HepG2 (cell line): Measurements from ENCODE around the gene PLEKHB1. TPM values are rescaled to one million over a fixed set of nuclear protein-coding genes. Genes with fewer than 3 reads are reported as not detected.

Experiments used
- ARNT2 ChIP-seq: sonication (generic); formaldehyde crosslinking; IDR thresholded peaks from 2 replicates; pipeline ENCODE4 v1.8.0; 2022; ENCODE audit warnings: mild to moderate bottlenecking, low read depth, missing genetic modification reagents, moderate library complexity
- BRD4 ChIP-seq: sonication (generic); formaldehyde crosslinking; IDR thresholded peaks from 2 replicates; pipeline ENCODE4 v1.4.0; 2020; ENCODE audit warnings: missing genetic modification reagents
- CBX5 ChIP-seq: sonication (generic); formaldehyde crosslinking; IDR thresholded peaks from 2 replicates; pipeline ENCODE4 v1.4.0; 2020; ENCODE audit warnings: missing genetic modification reagents, borderline replicate concordance
- FOSL1 ChIP-seq: sonication (generic); formaldehyde crosslinking; IDR thresholded peaks from 2 replicates; pipeline ENCODE4 v1.9.0; 2021; ENCODE audit warnings: missing genetic modification reagents, borderline replicate concordance
- HDAC1 ChIP-seq: sonication (generic); formaldehyde crosslinking; IDR thresholded peaks from 2 replicates; pipeline ENCODE4 v1.5.1; 2020; ENCODE audit warnings: mild to moderate bottlenecking, missing genetic modification reagents
- MBD4 ChIP-seq: IDR thresholded peaks from 2 replicates; pipeline ENCODE4 v1.6.1; 2012; ENCODE audit warnings: low read length, inconsistent platforms, borderline replicate concordance
- POLR2AphosphoS2 ChIP-seq: IDR thresholded peaks from 2 replicates; pipeline ENCODE4 v1.6.1; 2011; ENCODE audit warnings: low read depth, low read length, improper control_type of control experiment
- SCMH1 ChIP-seq: sonication (generic); formaldehyde crosslinking; IDR thresholded peaks from 2 replicates; pipeline ENCODE4 v1.9.0; 2021; ENCODE audit warnings: missing genetic modification reagents, mild to moderate bottlenecking, borderline replicate concordance
- TP53 ChIP-seq: sonication (generic); formaldehyde crosslinking; conservative IDR thresholded peaks from 2 replicates; pipeline ENCODE4 v1.4.0; 2020; ENCODE audit warnings: missing genetic modification reagents
- ZFP36L1 ChIP-seq: sonication (generic); formaldehyde crosslinking; IDR thresholded peaks from 2 replicates; pipeline ENCODE4 v1.8.0; 2022; ENCODE audit warnings: mild to moderate bottlenecking, missing genetic modification reagents, moderate library complexity
- ZNF552 ChIP-seq: sonication (generic); formaldehyde crosslinking; IDR thresholded peaks from 2 replicates; pipeline ENCODE4 v1.9.0; 2022; ENCODE audit warnings: missing genetic modification reagents, mild to moderate bottlenecking, borderline replicate concordance
- polyA plus RNA-seq, 8 experiments: library from polyadenylated mRNA; depleted of rRNA in 3 of 8; stranded (reverse) in 7 of 8; unstranded in 1 of 8; fragments of >200 nt; fragmentation: Illumina TruSeq in 4 of 8; extraction: Trizol in 4 of 8; gene quantifications; 2 replicates each; pipeline versions ENCODE4 v1.2.1 to v1.2.3, GENCODE V29; 2011 to 2016; ENCODE audit warnings: low read depth in 4 of 8, missing spikeins in 1 of 8, mixed read lengths in 1 of 8; ENCODE audit not compliant: insufficient read depth in 1 of 8
- total RNA-seq, 5 experiments: library from RNA; depleted of rRNA; stranded (reverse); fragments of >200 nt; fragmentation: Illumina TruSeq; extraction: Trizol; gene quantifications; 2 replicates each; pipeline ENCODE4 v1.2.3, GENCODE V29; 2016; ENCODE audit warnings: low read depth in 1 of 5
- TF ChIP-seq, protein P1 (sequence below): sonication (generic); formaldehyde crosslinking; IDR thresholded peaks from 2 replicates; pipeline ENCODE4 v1.5.0; 2020; ENCODE audit warnings: mild to moderate bottlenecking, missing genetic modification reagents, borderline replicate concordance
- TF ChIP-seq, protein P2 (sequence below): sonication (generic); formaldehyde crosslinking; IDR thresholded peaks from 2 replicates; pipeline ENCODE4 v1.9.0; 2021; ENCODE audit warnings: missing genetic modification reagents, borderline replicate concordance
- TF ChIP-seq, protein P3 (sequence below): IDR thresholded peaks from 2 replicates; pipeline ENCODE4 v1.6.1; 2018; ENCODE audit warnings: missing genetic modification reagents, mild to moderate bottlenecking, missing compliant biosample characterization
- TF ChIP-seq, protein P4 (sequence below): fragments of 450-650 bp; IDR thresholded peaks from 2 replicates; pipeline ENCODE4 v1.6.1; 2016
- TF ChIP-seq, protein P5 (sequence below): sonication (generic); formaldehyde crosslinking; IDR thresholded peaks from 2 replicates; pipeline ENCODE4 v1.4.0; 2020; ENCODE audit warnings: missing genetic modification reagents

The PLEKHB1 gene
- total and polyA plus RNA-seq, 2 of the 13 experiments (the other 11 are each of a cell fraction or from before 2014, with no cell fraction given): 68.0 to 99.3 TPM

DNA sequence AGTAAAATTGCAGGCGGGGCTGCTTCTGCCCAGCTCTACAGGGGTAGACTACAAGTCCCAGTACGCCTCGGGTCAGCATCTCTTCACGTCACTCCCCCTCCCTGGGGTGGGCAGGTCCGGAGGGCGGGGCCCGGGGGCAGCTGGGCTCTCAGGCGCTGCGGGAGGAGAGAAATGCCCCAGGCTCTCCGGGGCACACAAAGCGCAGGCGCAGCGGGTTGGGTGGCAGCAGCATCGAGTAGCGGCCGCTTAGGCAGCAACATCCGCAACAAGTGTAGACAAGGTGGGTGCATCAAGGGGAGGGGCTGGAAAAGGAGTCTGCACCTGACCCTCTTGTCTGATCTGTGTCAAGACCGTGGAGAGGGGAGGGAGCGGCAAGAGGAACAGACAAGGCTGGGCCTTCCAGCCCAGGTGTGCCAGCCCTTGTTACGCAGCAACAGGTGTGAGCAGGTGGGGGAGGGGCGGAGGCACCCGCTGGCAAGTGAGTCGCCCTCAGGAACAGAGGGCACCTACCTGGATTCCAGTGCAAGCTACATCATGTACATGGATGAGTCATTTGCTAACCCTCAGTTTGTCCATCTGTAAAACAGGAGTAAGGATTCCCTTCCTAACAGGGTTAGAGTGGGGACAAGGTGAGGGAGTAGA, 1.2 kb downstream of the PLEKHB1 start (continued):
- TF ChIP-seq, protein P1, sequence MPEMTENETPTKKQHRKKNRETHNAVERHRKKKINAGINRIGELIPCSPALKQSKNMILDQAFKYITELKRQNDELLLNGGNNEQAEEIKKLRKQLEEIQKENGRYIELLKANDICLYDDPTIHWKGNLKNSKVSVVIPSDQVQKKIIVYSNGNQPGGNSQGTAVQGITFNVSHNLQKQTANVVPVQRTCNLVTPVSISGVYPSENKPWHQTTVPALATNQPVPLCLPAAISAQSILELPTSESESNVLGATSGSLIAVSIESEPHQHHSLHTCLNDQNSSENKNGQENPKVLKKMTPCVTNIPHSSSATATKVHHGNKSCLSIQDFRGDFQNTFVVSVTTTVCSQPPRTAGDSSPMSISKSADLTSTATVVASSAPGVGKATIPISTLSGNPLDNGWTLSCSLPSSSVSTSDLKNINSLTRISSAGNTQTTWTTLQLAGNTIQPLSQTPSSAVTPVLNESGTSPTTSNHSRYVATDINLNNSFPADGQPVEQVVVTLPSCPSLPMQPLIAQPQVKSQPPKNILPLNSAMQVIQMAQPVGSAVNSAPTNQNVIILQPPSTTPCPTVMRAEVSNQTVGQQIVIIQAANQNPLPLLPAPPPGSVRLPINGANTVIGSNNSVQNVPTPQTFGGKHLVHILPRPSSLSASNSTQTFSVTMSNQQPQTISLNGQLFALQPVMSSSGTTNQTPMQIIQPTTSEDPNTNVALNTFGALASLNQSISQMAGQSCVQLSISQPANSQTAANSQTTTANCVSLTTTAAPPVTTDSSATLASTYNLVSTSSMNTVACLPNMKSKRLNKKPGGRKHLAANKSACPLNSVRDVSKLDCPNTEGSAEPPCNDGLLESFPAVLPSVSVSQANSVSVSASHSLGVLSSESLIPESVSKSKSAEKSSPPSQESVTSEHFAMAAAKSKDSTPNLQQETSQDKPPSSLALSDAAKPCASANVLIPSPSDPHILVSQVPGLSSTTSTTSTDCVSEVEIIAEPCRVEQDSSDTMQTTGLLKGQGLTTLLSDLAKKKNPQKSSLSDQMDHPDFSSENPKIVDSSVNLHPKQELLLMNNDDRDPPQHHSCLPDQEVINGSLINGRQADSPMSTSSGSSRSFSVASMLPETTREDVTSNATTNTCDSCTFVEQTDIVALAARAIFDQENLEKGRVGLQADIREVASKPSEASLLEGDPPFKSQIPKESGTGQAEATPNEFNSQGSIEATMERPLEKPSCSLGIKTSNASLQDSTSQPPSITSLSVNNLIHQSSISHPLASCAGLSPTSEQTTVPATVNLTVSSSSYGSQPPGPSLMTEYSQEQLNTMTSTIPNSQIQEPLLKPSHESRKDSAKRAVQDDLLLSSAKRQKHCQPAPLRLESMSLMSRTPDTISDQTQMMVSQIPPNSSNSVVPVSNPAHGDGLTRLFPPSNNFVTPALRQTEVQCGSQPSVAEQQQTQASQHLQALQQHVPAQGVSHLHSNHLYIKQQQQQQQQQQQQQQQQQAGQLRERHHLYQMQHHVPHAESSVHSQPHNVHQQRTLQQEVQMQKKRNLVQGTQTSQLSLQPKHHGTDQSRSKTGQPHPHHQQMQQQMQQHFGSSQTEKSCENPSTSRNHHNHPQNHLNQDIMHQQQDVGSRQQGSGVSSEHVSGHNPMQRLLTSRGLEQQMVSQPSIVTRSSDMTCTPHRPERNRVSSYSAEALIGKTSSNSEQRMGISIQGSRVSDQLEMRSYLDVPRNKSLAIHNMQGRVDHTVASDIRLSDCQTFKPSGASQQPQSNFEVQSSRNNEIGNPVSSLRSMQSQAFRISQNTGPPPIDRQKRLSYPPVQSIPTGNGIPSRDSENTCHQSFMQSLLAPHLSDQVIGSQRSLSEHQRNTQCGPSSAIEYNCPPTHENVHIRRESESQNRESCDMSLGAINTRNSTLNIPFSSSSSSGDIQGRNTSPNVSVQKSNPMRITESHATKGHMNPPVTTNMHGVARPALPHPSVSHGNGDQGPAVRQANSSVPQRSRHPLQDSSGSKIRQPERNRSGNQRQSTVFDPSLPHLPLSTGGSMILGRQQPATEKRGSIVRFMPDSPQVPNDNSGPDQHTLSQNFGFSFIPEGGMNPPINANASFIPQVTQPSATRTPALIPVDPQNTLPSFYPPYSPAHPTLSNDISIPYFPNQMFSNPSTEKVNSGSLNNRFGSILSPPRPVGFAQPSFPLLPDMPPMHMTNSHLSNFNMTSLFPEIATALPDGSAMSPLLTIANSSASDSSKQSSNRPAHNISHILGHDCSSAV (CRISPR knock-in tag): no peak
- TF ChIP-seq, protein P2, sequence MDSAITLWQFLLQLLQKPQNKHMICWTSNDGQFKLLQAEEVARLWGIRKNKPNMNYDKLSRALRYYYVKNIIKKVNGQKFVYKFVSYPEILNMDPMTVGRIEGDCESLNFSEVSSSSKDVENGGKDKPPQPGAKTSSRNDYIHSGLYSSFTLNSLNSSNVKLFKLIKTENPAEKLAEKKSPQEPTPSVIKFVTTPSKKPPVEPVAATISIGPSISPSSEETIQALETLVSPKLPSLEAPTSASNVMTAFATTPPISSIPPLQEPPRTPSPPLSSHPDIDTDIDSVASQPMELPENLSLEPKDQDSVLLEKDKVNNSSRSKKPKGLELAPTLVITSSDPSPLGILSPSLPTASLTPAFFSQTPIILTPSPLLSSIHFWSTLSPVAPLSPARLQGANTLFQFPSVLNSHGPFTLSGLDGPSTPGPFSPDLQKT (CRISPR knock-in tag): no peak
- TF ChIP-seq POLR2AphosphoS2 (no peak), ZFP36L1 (no peak), SCMH1 (CRISPR knock-in tag) (no peak), ARNT2 (CRISPR knock-in tag) (no peak), BRD4 (CRISPR knock-in tag) (no peak), HDAC1 (CRISPR knock-in tag) (peak; percentile 59; the same call in 1 of the 2 replicates), FOSL1 (no peak; the same call in 1 of the 2 replicates), ZNF552 (CRISPR knock-in tag) (no peak), CBX5 (CRISPR knock-in tag) (no peak; the same call in 1 of the 2 replicates), MBD4 (no peak), TP53 (CRISPR knock-in tag) (no peak)
- TF ChIP-seq, protein P3, sequence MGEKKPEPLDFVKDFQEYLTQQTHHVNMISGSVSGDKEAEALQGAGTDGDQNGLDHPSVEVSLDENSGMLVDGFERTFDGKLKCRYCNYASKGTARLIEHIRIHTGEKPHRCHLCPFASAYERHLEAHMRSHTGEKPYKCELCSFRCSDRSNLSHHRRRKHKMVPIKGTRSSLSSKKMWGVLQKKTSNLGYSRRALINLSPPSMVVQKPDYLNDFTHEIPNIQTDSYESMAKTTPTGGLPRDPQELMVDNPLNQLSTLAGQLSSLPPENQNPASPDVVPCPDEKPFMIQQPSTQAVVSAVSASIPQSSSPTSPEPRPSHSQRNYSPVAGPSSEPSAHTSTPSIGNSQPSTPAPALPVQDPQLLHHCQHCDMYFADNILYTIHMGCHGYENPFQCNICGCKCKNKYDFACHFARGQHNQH (CRISPR knock-in tag): 0 out of 2 replicates have a peak, but pooled peaks have one; percentile 27
- TF ChIP-seq, protein P4, sequence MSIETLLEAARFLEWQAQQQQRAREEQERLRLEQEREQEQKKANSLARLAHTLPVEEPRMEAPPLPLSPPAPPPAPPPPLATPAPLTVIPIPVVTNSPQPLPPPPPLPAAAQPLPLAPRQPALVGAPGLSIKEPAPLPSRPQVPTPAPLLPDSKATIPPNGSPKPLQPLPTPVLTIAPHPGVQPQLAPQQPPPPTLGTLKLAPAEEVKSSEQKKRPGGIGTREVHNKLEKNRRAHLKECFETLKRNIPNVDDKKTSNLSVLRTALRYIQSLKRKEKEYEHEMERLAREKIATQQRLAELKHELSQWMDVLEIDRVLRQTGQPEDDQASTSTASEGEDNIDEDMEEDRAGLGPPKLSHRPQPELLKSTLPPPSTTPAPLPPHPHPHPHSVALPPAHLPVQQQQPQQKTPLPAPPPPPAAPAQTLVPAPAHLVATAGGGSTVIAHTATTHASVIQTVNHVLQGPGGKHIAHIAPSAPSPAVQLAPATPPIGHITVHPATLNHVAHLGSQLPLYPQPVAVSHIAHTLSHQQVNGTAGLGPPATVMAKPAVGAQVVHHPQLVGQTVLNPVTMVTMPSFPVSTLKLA: no peak
- TF ChIP-seq, protein P5, sequence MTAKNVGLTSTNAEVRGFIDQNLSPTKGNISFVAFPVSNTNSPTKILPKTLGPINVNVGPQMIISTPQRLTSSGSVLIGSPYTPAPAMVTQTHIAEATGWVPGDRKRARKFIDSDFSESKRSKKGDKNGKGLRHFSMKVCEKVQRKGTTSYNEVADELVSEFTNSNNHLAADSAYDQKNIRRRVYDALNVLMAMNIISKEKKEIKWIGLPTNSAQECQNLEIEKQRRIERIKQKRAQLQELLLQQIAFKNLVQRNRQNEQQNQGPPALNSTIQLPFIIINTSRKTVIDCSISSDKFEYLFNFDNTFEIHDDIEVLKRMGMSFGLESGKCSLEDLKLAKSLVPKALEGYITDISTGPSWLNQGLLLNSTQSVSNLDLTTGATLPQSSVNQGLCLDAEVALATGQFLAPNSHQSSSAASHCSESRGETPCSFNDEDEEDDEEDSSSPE: no peak
